ENCODE results near the gene DAPK1. TPM values are rescaled to one million over a fixed set of nuclear protein-coding genes. Genes with fewer than 3 reads are reported as not detected.

DAPK1 gene
- total and polyA plus RNA-seq, 11 donors = 1.0 to 52.5 (median 2.3) TPM

DNA sequence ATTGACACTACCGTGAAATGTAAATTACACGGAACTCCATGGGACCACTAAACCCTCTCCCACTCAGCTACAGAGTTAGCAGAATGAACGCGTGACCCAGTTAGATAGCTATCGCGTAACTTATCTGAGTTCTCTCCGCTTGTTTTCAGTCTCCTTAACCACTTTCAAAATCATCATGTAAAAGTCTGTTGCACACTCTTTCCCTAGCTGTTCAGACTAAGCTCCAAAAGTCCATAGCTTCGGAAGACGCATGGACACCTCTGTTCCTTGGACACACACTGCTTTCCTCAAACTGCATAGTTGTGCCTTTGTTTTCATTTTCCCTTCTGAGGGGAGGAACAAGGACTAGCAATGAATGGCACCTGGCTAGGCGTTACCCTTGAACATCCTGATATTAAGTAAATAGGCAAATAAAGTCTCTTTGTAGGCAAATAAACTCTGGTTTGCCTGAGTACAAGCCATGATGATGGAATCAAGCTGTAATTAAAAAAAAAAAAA, 83.3 kb downstream of the DAPK1 start:
- H3K4me1 ChIP-seq = peaks cover 0 to 39% (median 2%) of the 10 kb centered on the region in 12 donors

DNA sequence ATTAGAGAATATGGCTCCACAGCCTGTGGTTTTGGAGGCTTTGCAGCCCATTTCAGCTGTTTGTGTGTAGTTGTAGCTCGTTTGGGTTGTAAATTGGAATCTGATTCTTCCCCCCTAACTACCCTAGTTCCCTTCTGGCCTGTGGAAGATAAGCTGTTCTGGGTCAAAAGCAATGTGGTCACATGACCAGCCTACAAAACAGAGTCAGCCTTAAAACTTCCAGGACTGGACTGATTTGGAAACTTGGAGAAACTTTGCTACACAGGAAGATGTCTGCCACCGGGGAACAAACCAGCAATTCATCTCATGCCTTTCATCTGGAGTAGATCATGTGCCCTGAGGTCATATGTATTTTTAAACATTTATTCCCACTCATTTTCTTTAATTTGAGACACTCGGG, 83.8 kb downstream of the DAPK1 start:
- H3K36me3 ChIP-seq = no peaks in the 10 kb centered on the region
- intact Hi-C loops (cut with DNase I) = no loop called here
- H3K9me3 ChIP-seq = no peaks in the 10 kb centered on the region
- WGBS, 4 donors = 28 to 51% (median 33%) methylated on average over 3 of the region's 3 CpGs
- TF ChIP-seq POLR2A (IDR thresholded peaks at IDR 0.05) = no peak
- TF ChIP-seq, protein P1, sequence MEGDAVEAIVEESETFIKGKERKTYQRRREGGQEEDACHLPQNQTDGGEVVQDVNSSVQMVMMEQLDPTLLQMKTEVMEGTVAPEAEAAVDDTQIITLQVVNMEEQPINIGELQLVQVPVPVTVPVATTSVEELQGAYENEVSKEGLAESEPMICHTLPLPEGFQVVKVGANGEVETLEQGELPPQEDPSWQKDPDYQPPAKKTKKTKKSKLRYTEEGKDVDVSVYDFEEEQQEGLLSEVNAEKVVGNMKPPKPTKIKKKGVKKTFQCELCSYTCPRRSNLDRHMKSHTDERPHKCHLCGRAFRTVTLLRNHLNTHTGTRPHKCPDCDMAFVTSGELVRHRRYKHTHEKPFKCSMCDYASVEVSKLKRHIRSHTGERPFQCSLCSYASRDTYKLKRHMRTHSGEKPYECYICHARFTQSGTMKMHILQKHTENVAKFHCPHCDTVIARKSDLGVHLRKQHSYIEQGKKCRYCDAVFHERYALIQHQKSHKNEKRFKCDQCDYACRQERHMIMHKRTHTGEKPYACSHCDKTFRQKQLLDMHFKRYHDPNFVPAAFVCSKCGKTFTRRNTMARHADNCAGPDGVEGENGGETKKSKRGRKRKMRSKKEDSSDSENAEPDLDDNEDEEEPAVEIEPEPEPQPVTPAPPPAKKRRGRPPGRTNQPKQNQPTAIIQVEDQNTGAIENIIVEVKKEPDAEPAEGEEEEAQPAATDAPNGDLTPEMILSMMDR (IDR thresholded peaks at IDR 0.05) = no peak
- DNase-seq = no peak
- H3K4me3 ChIP-seq = no peak overlapping the region
- peak; percentile 26 to 51 (median 39) for ATAC-seq
- H3K27ac ChIP-seq = peak overlapping the region in 3 of 12 donors; percentile 13 to 64 (median 24)
- no peaks in the 10 kb centered on the region for H3K27me3 ChIP-seq
- H3K4me1 ChIP-seq = peaks cover 0 to 39% (median 2%) of the 10 kb centered on the region in 12 donors

More for the DNA sequence above, 83.3 kb downstream of the DAPK1 start:
- 91 to 94% (median 93%) methylated on average over 10 of the region's 10 CpGs for WGBS, 4 donors
- intact Hi-C loops (cut with DNase I) = no loop called here
- DNase-seq (no peak), ATAC-seq (no peak)
- TF ChIP-seq, protein P1 (IDR thresholded peaks at IDR 0.05) = no peak
- TF ChIP-seq POLR2A (IDR thresholded peaks at IDR 0.05) = no peak
- Histone ChIP-seq H3K4me3 (no peak overlapping the region), H3K27me3 (no peaks in the 10 kb centered on the region), H3K27ac (peak overlapping the region in 2 of 12 donors; percentile 13 to 64), H3K36me3 (no peaks in the 10 kb centered on the region), H3K9me3 (no peaks in the 10 kb centered on the region)

DNA sequence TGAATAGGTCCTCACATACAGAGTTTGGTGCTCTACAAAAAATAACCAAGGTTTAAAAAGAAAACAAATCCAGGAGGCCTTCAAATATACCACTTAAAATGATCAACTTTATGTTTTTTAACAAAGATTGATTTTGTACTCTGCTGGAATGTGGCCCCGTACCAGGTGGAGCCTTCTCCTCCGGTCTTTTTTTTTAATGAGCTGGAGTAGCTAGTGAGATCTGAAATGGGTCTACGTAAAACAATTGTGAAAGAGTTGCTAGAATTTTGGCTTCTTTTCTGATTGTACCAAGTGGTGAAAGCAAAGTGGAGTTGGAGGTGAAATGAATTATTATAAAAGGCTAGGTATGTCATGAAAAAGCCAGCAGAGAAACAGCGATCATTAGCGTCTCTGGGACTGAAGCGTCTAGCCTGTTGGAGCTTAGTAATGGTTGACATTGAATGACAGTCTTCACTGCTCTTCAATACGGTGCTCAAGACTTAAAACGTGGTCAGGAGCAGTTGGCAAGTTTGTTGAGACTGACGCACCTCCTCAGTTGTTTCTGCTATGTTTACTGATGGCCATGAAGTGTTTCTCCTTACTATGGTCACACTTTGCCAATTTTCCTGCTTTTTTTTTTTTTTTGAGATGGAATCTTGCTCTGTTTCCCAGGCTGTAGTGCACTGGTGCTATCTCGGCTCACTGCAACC, 84.4 kb downstream of the DAPK1 start:
- 85 to 95% (median 91%) methylated on average over 10 of the region's 10 CpGs for WGBS, 4 donors
- Histone ChIP-seq H3K4me3 (no peak overlapping the region), H3K4me1 (peaks cover 0 to 39% (median 2%) of the 10 kb centered on the region in 12 donors), H3K27ac (peak overlapping the region in 3 of 12 donors; percentile 13 to 64 (median 24)), H3K9me3 (no peaks in the 10 kb centered on the region), H3K36me3 (no peaks in the 10 kb centered on the region), H3K27me3 (no peaks in the 10 kb centered on the region)
- no peak for DNase-seq
- intact Hi-C loops (cut with DNase I) = no loop called here
- TF ChIP-seq, protein P1 (IDR thresholded peaks at IDR 0.05) = no peak
- TF ChIP-seq POLR2A (IDR thresholded peaks at IDR 0.05) = no peak
- ATAC-seq = no peak

DNA sequence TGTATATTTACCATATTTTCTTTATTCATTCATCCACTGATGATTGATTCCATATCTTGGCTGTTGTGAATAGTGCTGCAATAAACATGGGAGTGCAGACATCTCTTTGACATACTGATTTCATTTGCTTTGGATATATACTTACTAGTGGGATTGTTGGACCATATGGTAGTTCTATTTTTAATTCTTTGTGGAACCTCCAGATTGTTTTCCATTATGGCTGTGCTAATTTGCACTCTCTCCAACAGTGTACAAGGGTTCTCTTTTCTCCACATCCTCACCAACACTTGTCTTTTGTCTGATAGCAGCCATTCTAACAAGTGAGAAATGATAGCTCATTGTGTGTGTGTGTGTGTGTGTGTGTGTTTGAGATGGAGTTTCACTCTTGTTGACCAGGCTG, 86.7 kb downstream of the DAPK1 start:
- intact Hi-C loops (cut with DNase I) = no loop called here
- no peak for ATAC-seq
- no peaks in the 10 kb centered on the region for H3K36me3 ChIP-seq
- no peak for DNase-seq
- no peaks in the 10 kb centered on the region for H3K9me3 ChIP-seq
- H3K27me3 ChIP-seq = no peaks in the 10 kb centered on the region
- H3K4me1 ChIP-seq = peaks cover 0 to 28% (median 2%) of the 10 kb centered on the region in 12 donors
- H3K27ac ChIP-seq = no peak overlapping the region
- TF ChIP-seq, protein P1 (IDR thresholded peaks at IDR 0.05) = no peak
- H3K4me3 ChIP-seq = no peak overlapping the region
